NB4 (cell line): ENCODE measurements around the gene NME3.

ENCODE experiments used
- MYC ChIP-seq: IDR thresholded peaks from 2 replicates; pipeline ENCODE4 v1.6.1; 2011; ENCODE audit warnings: low read depth, low read length
- POLR2A ChIP-seq: IDR thresholded peaks from 2 replicates; pipeline ENCODE4 v1.6.1; 2011; ENCODE audit warnings: mild to moderate bottlenecking; ENCODE audit not compliant: insufficient read length; ENCODE audit errors: extremely low read depth
- TF ChIP-seq, protein P1 (sequence below): IDR thresholded peaks from one replicate; pipeline ENCODE4 v1.5.1; 2012; ENCODE audit warnings: low read depth, low read length
- TF ChIP-seq, protein P2 (sequence below): IDR thresholded peaks from 2 replicates; pipeline ENCODE4 v1.6.1; 2011; ENCODE audit warnings: low read depth, low read length

DNA sequence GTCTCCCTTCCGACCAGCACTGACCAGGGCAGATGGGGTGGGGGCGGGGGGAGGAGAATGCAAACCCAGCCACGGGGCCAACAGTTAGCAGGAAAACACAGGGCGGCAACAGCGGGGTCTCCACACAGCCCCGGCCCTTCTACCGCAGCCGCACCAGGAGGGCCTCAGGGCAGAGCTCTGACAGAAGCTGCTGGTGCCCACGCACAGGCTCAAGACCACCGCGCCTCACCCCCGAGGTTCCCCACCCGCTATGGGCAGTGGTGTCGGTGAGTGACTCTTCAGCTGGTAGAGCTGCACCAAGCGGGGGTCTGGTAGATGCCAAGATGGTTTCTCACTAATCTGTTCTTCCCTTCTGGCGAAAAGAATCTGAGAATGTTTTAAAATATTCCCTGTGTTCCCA is 39.2 kb upstream of the NME3 start:
- TF ChIP-seq, protein P1, sequence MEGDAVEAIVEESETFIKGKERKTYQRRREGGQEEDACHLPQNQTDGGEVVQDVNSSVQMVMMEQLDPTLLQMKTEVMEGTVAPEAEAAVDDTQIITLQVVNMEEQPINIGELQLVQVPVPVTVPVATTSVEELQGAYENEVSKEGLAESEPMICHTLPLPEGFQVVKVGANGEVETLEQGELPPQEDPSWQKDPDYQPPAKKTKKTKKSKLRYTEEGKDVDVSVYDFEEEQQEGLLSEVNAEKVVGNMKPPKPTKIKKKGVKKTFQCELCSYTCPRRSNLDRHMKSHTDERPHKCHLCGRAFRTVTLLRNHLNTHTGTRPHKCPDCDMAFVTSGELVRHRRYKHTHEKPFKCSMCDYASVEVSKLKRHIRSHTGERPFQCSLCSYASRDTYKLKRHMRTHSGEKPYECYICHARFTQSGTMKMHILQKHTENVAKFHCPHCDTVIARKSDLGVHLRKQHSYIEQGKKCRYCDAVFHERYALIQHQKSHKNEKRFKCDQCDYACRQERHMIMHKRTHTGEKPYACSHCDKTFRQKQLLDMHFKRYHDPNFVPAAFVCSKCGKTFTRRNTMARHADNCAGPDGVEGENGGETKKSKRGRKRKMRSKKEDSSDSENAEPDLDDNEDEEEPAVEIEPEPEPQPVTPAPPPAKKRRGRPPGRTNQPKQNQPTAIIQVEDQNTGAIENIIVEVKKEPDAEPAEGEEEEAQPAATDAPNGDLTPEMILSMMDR: no peak
- TF ChIP-seq MYC (no peak), POLR2A (no peak)
- TF ChIP-seq, protein P2, sequence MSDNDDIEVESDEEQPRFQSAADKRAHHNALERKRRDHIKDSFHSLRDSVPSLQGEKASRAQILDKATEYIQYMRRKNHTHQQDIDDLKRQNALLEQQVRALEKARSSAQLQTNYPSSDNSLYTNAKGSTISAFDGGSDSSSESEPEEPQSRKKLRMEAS: no peak
